GM19463 (cell line): ENCODE measurements around the gene ARHGAP45.
A peak's percentile ranks its signal among the peaks of the same experiment; 100 is the strongest.

ENCODE experiments used
- ATAC-seq: cut with Tn5 transposase; IDR thresholded peaks from one replicate; pipeline ENCODE4 v1.9.1; 2021; ENCODE audit warnings: mild to moderate bottlenecking, moderate library complexity; ENCODE audit not compliant: unreplicated experiment

ARHGAP45 gene

DNA sequence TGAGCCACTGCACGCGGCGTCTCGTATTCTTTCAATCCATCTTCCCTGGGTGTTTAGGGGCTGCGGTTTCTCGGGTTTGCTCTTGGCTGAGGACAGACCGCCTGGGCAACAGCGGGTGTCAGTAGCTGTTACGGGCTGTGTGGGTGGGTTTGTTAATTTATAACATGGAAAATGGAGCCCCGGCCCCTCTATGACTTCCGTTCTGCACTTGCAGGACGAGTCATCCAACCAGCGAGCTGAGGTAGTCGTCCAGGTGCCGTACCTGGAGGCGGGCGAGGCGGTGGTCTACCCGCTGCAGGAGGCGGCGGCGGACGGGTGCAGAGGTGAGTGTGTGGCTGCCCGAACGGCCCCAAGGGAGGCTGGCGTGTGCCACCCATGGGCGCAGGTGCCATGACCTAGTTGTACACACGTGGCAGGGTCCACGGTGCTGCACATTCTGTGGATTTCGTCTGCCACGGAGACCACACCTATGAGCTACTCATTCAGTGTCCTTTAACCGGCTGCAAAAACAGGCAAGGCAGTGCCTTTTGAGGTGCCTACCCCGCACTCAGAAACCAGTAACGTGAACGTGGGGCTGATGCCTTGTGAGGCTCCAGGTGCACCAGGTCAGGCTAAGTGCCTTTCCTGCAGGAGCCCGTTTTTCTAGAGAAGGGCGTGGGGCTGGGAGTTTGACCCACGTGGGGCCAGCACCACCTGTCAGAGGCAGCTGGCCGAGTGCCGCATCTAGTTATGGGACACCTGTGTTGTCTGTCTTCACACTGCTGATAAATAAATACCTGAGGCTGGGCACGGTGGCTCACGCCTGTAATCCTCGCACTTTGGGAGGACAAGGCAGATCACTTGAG, 17.3 kb downstream of the ARHGAP45 start:
- no peak for ATAC-seq

DNA sequence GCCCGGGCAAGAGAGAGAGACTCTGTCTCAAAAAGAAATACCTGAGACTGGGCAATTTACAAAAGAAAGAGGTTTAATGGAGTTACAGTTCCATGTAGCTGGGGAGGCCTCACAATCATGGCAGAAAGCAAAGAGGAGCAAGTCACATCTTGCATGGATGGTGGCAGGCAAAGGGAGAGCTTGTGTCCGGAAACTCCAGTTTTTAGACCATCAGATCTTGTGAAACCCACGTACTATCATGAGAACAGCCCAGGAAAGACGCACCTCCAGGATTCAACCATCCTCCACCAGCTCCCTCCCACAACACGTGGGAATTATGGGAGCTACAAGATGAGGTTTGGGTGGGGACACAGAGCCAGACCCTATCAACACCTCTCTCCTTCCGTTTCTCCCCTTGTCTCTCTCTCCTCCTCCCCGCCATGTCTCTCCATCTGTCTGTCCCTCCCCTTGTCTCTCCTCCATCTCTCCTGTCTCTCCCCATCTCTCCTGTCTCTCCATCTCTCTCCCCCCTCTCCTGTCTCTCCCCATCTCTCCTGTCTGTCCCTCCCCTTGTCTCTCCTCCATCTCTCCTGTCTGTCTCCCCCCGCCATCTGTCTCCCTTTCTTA, 18.2 kb downstream of the ARHGAP45 start:
- ATAC-seq, result no peak

DNA sequence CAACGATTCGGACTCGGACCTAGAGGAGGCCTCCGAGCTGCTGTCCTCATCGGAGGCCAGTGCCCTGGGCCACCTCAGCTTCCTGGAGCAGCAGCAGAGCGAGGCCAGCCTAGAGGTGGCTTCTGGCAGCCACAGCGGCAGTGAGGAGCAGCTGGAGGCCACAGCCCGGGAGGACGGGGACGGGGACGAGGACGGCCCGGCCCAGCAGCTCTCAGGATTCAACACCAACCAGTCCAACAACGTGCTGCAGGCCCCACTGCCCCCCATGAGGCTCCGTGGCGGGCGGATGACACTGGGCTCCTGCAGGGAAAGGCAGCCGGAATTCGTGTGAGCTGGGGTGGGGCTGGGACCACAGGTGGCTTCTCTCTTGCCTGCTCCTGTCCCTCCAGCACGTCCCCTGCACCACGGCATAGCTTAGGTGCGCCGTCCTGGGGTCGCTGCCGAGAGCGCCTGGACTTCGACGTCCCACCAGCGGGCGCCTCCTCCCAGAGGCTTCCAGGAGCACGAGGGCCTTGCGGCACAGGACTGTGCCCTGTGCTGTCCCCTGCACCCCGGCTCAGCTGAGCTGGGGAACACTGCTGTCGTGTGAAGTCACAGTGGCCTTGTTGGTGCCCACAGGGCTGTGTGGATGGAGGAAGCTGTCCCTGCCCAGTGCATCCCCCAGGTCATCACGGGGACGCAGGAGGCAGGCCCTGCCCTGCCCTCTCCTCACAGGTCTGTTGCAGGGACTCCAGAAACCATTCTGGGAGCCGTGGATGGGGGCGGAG, 18.9 kb downstream of the ARHGAP45 start:
- ATAC-seq, result no peak

DNA sequence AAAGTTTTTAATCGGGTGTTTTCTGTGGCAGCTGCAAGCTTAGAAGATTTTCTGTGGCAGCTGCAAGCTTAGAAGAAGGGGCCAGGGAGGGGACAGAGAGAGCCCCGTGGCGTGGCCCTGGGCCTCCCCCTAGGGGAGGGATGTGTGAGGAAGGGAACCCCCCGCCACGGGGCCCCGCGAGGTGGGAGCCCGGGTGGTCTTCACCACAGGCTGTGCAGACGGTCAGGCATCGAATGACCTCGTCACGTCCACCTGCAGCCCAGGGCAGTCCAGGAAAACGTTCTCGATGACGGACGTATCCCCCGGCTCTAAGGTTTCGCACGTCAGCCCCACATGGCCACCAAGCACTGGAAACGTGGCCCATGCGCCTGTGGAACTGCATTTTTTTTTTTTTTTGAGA, 19.6 kb downstream of the ARHGAP45 start:
- ATAC-seq, result no peak

DNA sequence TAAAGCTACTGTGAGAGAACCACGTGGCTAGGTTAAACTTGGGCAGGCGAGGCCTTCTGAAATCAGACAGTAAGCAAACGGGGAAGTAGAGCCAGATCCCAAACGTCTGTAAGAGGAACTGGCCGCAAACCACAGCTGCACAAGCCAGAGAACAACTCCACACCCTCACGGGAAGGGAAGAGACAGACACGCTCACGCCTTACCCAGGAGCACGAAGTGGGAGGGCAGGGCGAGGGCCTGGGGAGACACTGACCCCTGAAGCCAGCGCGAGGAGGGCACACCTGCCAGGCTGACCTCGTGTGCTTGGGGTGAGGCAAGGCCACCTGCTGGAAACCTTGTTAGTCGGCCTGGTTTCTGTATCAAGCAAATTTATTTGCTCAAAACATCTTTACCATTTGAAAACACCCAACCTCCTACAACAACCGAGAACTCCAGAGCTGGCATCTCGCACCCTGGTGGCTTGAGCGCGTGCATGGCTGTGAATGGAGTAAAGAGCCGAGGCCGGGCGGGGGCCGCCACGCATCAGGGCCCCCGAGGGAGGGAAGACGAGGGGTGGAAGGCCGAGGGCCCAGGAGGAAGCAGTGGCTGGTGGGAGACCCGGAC, 20.9 kb downstream of the ARHGAP45 start:
- ATAC-seq, result no peak

DNA sequence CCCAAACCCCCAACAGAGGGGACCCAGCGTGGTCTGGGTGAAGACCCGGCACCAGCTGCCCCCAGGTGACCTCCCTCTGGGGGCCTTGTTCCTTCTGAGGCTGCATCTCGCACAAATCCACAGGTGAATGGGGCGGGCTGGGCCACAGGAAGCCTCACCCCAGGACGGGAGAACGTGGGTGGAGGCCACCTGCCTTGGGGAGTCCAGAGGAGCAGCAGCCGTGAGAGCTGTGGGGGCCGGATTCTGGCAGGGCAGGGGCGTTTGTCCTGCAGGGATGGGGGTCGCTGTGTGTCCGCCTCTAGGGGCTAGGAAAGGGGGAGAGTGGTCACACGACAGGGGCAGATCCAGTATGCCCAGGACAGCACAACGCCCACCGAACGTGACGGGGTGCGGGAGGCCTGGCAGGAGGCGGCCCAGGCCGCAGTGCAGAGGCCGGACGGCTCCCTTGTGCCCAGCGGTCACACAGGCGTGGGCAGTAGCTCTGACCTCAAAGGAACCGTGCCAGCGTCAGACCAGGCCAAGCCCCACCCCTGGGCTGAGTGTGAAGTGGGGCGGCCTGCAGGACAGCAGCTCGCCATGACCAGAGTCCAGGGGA, 21.5 kb downstream of the ARHGAP45 start:
- no peak for ATAC-seq

DNA sequence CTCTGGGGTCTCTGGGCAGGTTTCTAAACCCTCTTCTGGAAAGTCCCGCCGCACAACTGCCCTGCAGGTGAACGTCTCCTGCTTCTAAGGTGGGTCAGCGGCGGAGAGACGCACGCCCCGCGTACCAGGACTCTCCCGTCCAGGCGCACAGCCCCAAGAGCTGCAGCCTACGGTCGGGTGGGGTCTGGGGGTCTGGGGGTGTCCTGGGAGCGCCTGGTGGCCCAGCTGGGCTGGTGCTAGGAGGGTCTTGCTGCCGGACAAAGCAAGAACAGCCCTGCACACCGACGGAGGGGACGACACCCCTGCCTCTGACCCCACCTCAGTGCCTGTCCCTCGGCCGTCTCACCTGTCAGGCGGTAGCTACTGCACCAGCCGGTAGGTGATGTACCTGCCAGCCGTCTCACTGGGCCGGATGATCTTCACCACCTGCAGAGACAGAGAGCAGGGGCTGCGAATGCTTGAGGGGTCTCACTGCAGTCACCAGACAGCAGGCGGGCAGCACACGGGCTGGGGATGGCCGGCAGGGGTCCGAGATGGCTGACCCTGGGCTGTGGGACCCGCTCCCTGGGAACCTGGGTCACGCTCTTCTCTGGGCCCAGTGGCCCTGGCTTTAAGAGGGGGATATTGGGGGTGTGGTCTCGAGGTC, 22.3 kb downstream of the ARHGAP45 start:
- ATAC-seq, result no peak

DNA sequence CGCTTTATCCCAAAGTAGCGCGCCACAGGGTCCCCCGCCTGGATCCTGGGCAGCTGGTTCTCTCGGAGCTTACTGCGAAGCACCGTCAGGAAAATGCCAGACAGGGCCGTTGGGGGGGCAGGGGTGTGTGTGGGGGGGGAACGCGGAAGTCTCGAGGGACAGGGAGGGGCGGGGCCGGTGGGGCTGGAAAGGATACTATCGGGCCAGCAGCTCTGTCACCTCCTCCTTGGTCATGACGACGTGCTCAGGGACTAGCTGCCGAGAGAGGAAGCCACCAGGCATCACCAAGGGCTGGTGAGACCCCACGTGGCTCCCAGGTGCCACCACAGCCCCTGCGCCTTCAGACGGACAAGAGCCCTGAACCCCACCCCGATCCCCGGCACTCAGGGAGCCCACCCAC, 22.9 kb downstream of the ARHGAP45 start:
- no peak for ATAC-seq

DNA sequence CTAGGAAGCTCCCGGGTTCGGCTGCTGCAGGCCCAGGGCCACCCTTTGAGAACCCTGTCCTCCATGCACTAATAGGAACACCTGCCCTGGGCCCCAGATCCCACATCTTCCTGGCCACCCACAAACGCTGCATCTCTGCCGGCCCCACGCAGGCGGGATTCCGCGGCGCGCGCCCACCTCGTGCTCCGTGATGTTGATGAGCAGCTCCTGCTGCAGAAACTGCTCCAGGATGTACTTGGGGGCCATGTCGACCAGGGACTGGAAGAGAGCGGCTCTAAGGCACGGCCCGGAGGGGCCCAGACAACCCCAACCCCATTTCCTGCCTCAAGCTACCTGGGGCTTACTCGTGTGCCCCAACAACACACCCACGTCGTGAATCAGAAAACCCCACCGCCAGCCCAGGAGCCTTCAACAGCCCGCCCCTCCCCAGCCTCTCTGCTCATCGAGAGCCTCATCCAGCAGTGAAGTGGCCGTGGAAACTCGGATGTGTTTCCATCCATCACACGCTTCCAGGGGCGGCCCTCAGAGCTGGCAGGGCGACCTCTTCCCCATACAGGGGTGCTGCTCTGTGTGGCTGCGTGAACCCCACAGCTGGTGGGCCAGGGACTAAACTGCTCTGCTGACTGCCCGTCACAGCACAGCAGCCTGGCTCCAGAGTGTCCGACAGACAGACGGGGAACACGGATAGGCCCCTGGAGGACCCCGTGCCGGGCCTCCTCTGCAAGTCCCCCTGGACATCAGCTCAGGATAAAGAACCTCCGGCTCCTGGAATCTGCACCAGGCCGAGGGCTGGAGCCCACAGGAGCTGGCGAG, 24.0 kb downstream of the ARHGAP45 start:
- ATAC-seq, result no peak

DNA sequence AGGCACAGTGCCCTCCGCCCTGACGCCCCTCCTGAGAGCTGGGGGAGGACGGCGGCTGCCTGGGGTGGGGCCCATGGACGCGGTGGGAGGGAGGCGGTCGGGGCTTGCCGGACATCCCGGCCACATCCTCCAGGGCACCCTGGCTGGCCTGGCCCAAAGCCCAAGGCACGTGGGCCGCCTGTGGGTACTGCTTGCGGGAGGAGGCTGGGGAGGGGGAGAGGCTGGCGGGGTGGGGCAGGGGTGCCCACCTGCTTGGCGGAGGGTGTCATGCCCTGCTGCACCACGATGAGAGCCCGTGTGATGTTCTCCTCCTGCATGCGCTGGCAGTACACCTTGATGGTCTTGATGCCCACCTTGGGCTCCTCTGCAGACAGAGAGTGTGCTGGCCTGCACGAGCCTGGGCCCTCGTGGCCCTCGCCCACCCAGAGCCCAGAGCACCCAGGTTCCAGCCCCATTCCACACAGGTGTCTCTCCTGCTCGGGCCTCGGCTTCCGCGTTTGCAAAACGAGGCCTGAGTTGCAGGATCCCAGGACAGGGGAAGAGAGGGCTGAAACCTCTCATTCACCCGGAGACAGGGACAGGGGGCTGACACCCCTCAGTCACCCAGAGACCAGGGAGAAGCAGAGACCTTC, 24.7 kb downstream of the ARHGAP45 start:
- no peak for ATAC-seq

DNA sequence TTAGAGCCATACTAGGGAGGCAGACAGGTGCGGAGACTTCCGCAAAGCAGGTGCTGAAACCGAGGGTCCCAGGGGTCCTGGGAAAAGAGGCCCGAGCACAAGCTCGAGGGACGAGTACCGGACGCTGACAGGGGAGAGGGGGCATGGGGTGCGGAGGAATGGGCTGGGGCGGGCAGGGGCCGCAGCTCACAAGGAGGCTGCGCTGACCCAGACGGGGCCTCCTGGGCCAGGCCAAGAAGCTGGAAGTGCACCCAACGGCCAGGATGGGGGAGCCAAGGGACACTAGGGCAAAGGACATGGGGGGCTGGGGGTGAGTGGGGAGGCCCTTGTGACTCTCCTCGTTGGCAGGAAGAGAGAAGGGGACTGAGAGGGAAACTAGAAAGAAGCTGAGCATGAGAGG, 26.4 kb downstream of the ARHGAP45 start:
- no peak for ATAC-seq

DNA sequence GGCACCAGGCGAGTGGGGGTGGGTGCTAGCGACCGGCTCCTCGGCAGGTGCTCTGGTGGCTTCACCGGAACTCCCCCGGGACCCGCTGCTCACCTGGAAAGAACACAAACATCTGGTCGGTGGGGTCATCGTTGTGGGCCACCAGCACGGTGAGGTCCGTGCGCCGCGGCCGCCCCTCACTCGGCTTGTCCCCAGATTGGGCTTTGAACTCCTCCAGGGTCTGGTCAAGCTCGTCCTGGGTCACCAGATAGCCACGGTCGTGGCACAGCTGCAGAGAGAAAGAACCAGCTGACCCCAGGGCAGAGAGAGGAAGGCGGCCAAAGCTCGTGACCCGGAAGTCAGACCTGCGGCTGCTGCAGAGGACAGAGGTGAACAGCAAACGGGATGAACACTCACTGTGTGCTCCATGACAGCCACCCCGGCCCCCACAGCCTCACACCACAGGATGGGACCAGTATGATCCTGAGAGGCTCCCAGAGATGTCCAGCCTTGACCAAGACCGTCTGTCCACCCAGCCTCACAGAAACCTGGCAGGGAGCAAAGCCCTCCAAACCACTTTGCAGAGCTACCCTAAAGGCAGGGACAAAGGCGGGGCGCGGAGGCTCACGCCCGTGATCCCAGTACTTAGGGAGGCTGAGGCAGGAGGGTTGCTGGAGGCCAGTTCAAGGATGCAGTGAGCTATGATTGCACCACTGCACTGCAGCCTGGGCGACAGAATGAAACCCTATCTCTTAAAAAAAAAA, 27.0 kb downstream of the ARHGAP45 start:
- no peak for ATAC-seq

DNA sequence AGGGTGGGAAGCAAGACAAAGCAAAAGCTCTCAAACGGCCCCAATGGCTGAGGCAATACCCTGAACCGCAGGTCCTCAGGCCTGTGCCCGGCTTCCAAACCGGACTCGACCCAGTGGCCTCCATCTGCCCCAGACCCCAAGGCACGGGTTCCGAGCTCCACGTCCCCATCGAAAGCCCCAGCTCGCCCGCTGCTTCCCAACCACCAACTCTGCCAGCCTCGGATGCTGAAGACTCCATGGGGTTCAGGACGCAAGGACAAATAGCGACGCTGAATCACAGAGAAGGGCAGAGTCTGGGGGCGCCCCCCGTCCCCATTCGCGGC, 27.6 kb downstream of the ARHGAP45 start:
- no peak for ATAC-seq

DNA sequence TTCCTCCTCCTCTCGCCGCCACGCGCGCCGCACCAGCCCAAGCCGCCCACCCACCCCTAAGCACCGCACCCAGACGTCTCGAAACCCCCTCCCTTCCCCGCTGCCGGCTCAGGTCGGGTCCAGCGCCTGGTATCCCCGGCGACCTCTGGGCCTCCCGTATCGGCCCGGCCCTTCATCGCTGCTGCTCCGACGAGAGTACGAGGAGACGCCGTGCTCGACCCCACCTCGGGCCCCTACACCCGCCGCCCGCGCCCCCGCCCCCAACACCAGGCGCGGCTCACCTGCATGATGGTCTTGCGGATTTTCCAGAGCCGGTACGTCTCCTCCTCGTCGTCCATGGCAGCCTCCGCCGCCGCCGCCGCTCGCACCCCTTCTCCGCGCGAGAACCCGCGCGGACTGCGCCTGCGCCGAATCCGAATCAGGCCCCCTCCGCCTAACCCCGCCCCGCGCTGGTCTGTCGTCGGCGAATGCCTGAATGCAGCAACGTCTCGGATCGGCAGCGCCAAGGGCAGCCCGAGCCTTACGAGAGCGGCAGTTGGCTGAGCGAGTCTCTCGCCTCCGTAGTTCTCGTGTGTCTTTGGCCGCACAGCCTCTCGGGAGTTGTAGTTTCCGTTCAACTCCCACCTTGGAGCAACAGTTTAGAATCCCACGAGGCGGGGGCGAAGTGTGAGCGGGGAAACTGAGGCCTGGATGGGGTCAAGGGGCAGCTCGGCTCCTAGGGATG, 28.2 kb downstream of the ARHGAP45 start, which contains the start of gene POLR2E:
TSS of gene POLR2E (minus strand) at position 398 of the 724 bp plus-strand sequence. CDS start at position 338, 60 bp downstream.
- ATAC-seq, result peak; percentile 84

DNA sequence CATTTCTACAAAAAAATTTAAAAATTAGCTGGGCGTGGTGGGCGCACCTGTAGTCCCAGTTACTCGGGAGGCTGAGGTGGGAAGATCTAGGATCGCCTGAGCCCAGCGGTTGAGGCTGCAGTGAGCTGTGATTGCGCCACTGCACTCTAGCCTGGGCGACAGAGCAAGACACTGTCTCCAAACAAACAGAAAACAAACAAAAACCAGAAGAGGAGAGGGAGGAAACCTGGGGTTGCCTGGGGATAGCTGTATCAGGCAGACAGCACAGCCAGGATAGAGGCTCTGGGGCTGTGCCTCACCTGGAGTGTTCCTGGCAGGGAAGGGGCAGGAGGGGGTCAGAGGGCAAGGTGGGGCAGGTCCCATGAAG, 30.8 kb downstream of the ARHGAP45 start:
- no peak for ATAC-seq

DNA sequence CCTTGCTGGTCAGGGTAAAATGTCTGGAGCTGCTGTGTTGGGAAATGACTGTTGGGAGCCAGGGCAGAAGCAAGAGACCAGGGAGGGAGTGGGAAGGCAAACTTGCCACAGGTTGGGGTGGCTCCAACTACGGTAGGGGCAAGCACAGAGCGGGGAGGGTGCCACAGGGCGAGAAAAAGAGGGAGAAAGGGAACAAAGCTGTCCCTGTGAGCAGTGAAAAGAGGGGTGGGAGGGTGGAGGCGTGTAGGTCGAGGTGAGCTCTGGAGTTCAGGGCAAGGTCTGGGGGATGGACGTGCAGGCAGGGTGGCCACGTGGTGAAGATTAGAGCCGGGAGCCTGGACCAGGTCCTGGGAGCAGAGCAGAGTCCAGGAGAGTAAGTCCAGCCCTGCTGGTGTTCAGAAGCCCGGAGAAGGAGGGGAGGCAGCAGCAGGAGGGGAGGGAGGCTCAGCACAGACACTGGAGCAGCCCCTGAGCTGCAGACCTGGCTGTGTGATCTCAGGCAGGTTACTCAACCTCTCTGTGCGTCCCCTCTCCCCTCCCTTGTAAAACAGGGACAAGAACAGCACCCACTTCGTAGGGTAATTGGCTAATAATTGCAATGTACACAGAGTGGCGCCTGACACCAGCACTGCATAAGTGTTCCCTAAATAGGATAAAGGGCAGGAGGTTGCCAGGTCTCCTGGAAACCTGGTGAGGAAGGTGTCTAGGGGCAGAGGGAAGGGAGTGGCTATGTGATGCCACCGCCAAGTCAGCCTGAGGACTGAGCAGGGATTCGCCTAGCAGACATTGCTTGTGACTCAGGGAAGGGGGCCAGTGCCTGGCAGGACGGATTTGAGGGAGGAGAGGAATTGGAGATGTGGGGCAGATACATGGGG, 31.4 kb downstream of the ARHGAP45 start:
- ATAC-seq, result no peak

DNA sequence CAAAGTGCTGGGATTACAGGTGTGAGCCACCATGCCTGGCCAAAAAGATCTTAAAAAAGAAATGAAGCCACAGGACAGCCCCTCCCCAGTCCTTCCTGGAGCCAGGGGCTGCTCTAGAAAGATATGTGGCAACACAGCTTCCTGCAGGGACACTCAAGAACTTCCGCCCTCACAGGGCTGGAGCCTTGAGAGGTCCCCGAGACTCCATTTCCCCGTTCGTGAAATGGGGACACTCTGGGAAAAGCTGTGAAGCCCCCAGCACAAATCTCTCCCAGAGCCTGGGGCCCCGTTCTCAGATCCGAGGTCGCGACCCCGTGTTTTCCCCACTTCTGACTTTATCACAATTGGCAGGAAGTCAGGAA, 34.4 kb downstream of the ARHGAP45 start:
- ATAC-seq, result no peak
